GM19351 (cell line): Measurements from ENCODE around the gene NLGN1.

Experiments
- ATAC-seq: cut with Tn5 transposase; IDR thresholded peaks from one replicate; pipeline ENCODE4 v1.9.1; 2021; ENCODE audit warnings: mild to moderate bottlenecking, moderate library complexity; ENCODE audit not compliant: unreplicated experiment

The NLGN1 gene

DNA sequence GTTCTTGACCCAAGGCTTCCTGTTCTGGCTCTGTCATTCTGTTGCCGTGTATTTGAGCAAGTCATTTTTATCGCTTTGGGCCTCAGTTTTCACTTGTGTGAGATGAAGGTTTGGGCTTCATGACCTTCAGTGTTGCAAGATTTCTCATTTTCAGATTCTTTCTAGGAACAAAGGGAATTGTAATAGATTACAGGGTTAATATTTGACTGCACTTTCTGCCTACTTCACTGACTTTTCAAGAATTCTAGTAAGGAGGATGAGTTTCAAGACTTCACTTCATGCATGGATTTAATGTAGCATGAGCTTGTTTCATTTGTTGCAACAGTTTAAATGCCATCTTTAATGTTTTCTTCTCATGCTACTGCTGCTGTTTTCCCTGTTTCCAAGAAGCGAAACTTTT is 226.5 kb downstream of the NLGN1 start:
- no peak for ATAC-seq

DNA sequence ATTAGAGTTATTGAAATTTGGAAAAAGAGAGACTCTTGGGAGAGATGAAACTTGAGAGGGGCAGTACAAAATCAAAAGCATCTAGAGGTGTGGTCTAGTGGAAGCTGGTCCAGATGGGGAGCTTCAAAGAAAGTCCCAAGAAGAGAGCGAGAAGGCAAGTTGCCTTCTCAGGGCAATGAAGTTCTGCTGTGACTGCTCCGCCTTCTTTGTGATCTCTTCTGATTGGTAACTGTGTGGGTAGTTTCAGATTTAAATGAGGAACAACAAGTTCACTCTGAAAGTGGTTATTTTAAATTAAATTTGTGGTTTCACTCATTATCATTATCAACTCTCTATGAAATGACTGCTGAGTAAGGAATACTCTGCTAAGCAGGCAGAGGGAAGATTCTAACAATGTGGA is 233.3 kb downstream of the NLGN1 start:
- no peak for ATAC-seq

DNA sequence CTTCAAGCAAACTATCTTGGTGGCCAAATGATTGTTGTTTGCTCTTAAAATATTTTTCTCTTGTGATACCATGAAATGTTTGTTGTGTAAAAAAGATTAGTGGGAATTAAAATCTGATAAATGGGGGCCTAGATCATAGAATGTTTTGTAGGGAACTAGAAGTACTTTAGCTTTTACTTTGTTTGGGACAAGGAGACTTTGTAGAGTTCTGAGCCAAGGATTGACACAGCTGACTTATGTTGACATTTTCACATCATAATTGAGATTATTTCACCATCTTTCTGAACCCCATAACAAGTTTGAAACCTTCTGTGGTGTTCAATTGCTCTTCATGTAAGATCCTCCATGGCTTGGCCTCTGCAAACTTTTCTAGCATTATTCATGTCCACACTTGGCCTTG is 235.4 kb downstream of the NLGN1 start:
- no peak for ATAC-seq

DNA sequence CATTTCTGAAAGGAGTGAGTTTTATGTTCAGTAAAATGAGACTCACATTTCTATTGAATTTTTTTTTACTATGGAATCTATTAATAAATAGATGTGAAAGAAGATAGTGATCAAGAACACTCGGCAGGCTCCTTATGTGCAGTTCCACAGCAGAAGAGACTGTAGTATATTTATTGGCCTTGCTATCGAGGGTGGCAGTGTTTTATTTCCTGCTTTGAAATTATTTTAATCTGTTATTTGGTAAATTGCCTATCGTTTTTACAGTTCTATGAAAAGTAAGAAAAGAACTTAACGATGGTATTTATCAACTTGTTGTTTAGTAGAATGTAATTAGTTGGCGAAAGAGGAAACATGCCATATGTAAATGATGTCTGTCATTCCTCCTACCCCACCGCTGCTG is 238.3 kb downstream of the NLGN1 start:
- no peak for ATAC-seq

DNA sequence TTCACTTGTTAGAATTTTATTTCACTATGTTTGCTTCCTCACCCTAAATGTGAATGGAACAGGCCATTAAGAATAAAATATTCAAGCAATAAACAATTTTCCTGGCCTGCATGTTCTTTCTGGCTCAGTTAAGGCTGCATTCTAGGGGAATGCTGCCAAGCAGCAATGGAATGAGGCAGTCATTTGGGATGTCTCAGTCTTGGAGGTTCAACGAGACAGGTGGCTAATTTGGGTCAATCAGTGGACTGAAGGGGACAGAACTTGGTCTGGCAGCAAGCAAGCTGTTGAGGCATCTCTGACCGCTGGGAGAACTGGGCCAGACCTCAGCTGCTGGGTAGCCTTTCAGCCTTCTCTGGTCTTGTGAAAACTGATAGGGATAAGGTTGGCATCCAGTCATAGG is 241.6 kb downstream of the NLGN1 start:
- ATAC-seq: no peak

DNA sequence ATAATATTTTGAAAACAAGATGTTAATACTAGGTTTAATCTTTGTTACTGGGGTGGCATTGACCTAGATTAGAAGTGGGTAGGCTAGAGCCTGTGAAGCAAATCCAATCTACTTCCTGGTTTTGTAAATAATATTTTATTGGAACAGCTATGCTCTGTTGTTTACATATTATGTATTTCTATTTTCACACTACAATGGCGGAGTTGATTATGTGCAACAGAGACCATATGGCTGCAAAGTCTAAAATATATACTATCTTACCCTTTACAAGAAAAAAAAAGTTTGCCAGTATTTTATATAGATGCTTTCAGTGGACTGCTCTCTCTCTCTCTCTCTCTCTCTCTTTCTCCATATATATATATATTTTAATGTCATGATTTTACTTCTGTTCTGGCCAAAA is 244.2 kb downstream of the NLGN1 start:
- no peak for ATAC-seq

DNA sequence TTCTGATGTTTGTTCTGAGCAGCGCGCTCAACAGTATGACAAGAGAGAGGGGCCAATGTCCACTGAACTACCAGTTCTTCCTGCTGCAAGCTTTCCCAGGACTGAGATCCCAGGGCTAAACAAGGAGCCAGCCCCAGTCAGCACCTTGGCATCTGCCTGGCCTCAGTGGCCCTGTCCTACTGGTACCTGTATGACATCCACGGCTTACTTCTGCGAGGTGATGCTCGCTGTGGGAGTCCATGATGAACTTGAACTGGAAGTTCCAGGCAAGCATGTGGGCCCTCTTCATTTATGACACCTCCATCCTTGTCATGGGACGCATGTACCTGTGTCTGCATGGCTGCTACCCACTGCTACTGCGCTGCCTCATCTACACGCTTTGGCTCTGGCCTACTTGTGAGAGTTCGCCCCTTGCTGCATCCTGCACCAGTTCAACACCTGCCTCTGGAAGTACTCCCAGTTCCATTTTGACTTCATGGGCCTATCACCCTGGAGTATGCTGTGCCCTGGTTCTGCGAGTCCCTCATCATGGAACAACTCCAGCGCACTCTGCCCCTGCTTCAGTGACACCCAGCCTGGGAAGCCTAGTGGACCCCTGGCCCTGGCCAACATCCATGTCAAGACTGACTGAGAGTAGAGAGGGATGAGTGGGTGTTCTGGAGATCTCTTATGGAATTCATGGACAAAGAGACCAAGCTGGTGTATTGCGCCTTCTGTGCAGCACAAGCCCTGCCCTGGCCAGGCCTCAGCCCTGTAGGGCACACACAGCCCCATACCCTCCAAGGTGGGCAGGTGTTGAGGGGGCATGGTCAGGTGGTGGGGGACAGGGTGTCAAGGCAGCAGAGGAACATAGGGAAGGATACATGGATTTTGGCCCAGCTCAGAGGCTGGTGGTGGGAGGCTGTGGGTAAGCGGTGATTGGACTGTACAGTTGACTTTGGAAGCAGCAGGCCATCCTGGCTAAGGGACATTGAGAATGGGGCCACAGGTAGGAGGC is 246.8 kb downstream of the NLGN1 start:
- no peak for ATAC-seq

DNA sequence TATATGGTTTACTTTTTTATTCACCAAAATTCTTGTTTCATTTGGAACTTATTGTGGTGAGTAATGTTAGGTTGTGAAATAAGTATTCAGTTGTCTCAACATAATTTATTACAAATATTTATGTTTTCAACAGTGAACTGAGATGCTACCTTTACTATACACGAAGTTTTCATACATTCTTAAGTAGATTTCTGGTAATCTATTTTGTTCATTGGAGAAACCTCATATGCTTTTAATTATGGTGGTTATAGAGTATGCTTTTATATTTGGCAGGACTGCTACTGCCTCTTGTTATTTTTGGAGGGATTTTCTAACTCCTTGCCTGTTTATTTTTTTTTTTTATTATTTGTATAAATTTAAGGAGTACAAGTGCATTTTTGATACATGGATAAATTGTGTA is 253.1 kb downstream of the NLGN1 start:
- no peak for ATAC-seq

DNA sequence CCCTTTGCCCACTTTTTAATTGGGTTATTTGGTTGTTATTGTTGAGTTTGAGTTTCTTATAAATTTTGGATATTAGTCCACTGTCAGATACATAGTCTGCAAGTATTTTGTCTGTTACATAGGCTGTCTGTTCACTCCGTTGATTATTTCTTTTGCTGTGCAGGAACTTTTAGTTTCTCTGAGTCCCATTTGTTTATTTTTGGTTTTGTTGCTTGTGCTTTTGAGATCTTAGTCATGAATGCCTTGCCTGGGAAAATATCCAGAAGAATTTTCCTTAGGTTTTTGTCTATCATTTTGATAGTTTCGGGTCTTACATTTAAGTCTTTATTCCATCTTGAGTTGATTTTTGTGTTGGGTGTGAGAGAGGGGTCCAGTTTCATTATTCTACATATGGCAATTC is 254.5 kb downstream of the NLGN1 start:
- ATAC-seq: no peak

DNA sequence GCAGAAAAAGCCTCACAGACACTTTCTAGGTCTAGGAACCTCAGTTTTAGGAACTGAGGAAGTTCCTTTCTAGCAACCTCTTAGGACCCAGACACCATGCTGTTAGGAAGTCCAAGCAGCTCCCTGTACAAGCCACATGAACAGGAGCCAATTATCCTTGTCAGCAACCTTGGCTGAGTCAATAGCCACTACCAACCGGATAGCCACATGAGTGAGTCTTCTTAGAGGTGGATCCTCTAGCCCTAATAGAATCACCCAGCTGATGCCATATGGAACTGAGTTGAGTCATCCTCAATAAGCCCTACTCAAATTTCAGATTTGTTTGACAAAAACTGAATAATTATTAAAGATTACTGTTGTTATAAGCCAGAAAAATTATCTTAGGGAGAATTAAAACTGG is 256.2 kb downstream of the NLGN1 start:
- no peak for ATAC-seq

DNA sequence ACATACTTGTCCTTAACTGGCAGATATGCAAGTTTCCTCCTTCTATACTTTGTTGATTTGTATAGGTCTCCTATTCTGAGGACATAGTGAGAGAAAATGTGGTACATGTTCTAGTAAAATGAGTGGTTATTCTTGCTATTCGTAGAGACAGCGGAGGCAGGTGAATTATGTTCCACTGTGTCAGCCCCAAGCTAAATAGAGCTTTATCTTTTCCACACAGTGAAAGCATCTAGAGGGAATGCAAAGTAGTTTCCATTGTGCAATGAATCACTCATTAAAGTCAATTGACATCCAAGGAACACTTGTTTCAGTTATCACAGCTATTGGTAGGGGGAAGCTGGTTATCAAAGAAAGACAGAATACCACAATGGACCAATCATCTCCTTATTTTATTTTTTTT is 262.4 kb downstream of the NLGN1 start:
- no peak for ATAC-seq

DNA sequence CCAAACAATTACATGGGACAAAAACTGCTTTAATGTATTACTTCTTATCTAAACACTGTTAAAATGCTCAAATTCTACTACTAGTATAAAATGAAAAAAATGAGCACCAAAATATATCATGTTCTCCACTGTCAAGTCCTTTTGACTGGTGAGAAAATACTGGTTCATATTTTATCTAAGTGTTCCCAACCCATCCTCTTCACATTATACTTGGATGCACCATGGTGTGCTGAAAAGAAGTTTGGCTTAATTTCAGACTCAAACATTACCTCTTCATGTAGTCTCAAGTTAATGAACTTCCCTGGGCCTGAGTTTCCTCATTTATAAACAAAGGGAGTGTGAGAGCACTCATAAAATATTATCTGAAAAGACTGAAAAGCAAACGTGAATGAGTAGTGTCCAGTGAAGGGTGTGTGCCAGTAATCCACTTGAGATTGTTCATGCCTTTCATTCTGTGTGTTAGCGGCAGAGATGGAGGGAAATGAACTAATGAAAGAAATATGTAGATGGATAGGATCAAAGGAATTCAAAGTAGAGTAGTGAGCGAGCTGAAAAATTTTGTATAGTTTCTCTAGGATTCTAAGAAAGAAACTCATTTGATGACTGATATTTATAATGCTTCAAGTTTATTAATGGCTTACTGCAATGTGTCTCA is 263.2 kb downstream of the NLGN1 start:
- ATAC-seq: no peak

DNA sequence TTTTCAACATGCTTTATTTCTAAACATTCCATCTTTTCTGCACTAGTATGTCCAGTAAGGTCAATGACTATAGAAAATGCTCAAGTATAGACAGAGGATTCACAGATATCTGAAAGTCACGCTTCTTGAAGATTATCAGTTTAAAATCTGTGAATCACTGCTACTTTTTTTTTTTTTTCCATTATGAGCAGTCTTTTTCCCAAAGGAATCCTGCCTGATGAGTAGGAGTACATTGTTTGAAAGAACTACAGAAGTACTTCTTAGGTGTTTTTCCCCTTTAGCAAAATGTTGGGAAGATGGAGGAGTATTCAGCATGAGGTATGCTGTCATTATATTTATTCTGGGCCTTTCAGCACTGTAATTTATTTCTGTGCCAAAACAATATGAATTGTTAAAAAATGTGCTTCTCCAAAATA is 266.2 kb downstream of the NLGN1 start:
- ATAC-seq: no peak

DNA sequence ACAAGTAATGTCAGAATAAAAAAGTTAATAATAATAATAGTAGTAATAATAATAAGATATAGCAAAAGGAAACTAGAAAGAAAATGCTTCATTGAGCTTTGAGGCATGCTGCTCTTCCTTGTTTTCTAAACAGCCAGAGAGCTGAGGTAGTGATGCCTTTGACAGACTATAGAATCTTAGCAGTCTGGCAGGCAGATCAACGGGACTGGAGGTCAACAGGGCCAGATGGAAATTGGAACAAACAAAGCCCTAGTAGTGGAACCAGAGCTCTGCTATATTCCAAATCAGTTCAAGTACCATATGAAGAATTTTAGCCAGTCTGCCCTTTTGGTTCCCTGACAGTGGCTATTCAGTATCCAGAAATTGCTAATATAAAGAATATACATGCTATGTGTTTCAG is 278.6 kb downstream of the NLGN1 start:
- no peak for ATAC-seq

DNA sequence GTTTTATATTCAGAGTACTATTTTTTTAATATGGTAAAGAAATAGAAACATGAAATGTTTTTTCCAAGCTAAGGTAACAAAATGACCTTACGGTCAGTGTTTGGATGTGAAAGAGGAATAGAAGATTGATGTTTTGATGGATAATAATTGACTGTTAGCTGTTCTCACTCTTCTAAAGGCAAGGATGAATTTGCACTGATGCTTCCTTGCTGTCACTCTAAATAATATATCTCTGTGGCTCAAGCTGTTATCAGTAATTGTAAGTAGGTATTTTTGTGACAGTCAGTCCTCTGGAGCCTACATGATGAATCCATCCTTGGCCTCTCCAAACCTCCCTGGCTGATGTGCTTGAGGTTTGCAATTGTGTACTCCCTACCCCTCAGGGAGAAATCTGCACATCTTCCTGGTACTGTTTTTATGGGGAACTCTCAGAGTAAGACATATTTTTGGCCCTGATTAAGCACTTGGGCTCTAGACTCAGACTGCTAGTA is 283.7 kb downstream of the NLGN1 start:
- no peak for ATAC-seq

DNA sequence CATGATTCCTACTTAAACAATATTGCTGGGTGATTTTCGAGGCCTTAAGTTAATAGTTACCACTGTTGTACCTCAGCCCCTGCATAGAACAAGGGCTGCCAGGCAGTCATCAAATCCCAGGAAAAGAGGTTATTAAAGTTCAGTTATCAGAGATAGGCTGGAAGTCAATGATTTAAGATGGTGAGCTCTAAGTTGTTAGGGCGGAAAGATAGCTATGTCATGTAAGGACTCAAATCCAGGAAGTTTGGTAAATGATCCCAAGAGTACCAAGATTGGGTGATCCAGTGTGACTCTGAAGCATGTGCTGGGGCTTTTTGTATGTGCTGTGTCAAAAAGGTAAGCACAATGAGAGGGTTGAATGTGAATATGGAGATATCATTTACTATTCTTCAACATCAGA is 287.9 kb downstream of the NLGN1 start:
- ATAC-seq: no peak

DNA sequence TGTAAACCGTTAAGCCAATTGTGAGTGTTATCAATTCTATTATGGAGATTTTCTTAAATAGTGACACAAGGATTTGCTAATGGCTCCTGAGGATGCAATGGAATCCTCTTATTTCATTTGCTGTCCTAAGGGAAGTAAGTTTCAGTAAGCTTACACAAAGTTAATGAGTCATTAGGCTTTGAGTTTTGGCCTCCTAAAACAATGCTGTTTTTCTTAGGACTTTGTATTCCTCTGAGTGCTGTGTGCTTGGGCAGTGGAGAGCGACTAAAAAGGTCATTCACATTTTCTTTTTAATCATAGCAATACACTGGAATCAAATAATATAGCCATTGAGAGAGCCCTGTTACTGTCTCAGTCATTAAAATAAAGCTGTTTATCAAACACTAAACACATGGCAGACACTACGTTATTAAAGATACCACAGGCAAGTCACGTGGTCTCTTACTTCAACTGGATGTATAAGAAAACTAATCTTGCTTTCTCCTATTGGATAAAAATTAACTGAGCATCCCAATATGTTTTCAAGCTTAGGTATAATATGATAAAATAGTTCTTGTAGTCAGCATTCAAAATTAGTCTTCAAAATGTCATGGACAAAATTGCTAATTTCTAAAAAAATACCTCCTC is 290.8 kb downstream of the NLGN1 start:
- ATAC-seq: no peak

DNA sequence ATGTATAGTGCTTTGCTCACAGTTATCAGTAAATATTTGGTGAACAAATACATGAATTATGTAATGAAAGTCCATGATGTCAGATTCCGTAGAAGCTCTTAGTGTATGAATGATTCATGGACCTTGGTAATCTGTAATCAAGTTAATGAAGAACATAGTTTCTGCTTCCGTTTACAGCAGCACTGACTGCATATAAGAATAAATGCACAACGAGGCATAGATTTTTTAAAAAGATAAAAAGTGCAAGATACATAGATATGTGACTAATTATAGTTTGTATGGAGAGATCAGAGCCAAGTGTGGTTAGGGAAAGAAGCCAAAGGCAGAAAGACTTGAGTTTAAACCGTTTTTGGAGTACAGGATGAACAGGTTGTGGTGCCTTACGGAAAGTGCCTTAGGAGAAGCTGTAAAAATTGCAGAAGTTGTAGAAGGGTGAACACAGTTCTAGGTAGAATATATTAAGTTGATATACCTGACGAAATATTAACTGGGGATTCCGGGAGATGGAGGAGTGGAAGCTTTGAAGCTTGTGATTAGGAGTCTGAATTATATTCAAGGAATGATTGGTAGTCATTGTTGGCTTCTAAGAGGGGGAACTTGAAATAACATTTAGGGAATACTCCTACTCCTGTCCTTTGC is 293.1 kb downstream of the NLGN1 start:
- ATAC-seq: no peak

DNA sequence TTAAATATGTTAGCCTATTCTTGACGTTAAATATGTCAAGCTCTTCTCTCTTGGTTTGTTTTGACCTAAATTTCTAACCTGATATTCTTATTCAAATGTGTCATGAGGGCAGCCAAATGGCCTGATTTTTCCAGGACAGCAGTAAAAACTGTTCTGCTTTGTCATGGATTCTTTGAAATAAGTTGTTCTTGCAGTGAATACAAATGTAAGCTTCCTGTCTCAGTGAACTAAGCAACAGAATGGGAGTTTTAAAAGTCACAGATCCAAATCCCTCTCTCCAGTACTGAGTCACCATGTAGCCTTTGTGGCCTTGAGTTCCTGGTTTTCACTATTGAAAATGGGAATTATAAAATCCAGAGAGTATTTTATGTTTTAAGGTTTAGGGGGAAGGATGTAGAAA is 301.8 kb downstream of the NLGN1 start:
- no peak for ATAC-seq

DNA sequence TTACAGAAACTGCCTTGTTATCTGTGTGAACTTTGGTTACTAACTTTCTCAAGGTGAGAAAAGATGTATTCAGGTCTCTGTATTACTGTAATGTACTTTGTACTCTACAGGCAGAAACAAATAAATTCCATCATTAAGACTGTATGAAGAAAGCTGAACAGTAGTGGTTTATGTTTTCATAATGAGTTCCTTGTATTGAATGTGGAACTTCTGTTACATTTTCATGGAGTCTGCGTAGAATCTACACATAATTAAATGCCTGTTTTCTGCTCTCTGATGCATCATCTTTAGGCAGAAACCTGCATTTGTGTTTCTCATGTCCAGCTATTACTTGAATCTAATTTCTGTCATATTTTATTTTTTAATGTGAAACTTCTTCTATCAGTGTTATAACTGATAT is 302.8 kb downstream of the NLGN1 start:
- ATAC-seq: no peak

DNA sequence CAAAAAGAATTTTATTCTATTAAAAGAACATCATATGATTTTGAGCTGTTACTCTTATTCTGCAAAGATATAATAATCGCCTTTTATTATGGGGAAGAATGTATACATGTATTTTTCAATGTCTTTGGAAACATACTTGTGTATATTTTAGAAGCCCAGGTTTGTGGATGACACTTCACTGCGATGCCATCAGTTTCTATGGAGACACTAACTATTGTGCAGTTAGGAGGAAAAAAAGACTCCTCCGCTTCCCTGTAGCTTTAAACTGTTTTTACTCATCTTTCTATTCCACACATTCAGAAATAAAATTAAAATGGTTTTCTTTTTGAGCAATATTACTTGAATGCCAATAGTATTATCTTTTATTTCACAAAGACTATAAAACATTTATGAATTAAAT is 305.0 kb downstream of the NLGN1 start:
- no peak for ATAC-seq
